Ovary (tissue), 9 donors: ENCODE measurements around the gene BABAM2. TPM values are rescaled to one million over a fixed set of nuclear protein-coding genes. Genes with fewer than 3 reads are reported as not detected.

Experiments
- DNase-seq, 5 donors: peaks; one replicate each; pipeline ENCODE4 v3.0.0-alpha.2; 2019 to 2020
- H3K27ac ChIP-seq, 2 donors: fragments of 200-600 bp; one replicate each; pipeline versions ENCODE4 v1.5.1 to v1.8.0; 2019 to 2022
- H3K27me3 ChIP-seq: fragments of 200-600 bp; one replicate; pipeline ENCODE4 v1.8.0; 2022
- H3K36me3 ChIP-seq: fragments of 200-600 bp; sonication (generic); one replicate; pipeline ENCODE4 v1.5.1; 2019
- H3K4me1 ChIP-seq: one replicate; pipeline ENCODE4 v1.8.1; 2013; ENCODE audit warnings: mild to moderate bottlenecking, moderate library complexity; ENCODE audit not compliant: insufficient read depth
- H3K4me3 ChIP-seq: fragments of 200-600 bp; sonication (generic); one replicate; pipeline ENCODE4 v1.5.1; 2017
- H3K9me3 ChIP-seq, 2 donors: fragments of 200-600 bp in 1 of 2; sonication (generic) in 1 of 2; one replicate each; pipeline versions ENCODE4 v1.5.1 to v1.8.1; 2013 to 2019; ENCODE audit warnings: mild to moderate bottlenecking in 1 of 2, moderate library complexity in 1 of 2
- CTCF ChIP-seq, 3 donors: fragments of 450-650 bp in 2 of 3; fragments of 200-600 bp in 1 of 3; IDR thresholded peaks; one replicate each; pipeline versions ENCODE4 v1.5.1 to v1.8.0; 2016 to 2022; ENCODE audit warnings: antibody characterized with exemption in 3 of 3, mild to moderate bottlenecking in 1 of 3
- EP300 ChIP-seq: sonication (generic); formaldehyde crosslinking; IDR thresholded peaks from one replicate; pipeline ENCODE4 v1.6.1; 2017; ENCODE audit warnings: antibody characterized with exemption
- POLR2A ChIP-seq: fragments of 450-650 bp; IDR thresholded peaks from one replicate; pipeline ENCODE4 v1.6.1; 2017; ENCODE audit warnings: antibody characterized with exemption, mild to moderate bottlenecking, moderate library complexity
- WGBS, 3 donors: extraction: QIAGEN DNeasy Blood & Tissue Kit in 1 of 3; methylation state at CpG; one replicate each; pipeline versions ENCODE4 v1.1.5 to v1.1.7; 2013 to 2017; 5-methylcytosine and 5-hydroxymethylcytosine counted together
- intact Hi-C, 4 donors: fragments of 100-400 bp; cut with DNase I; formaldehyde crosslinking; loops; one replicate each; pipeline versions ENCODE4 v1.11.0 to v1.15.1; 2022 to 2023
- polyA plus RNA-seq, 2 donors: library from polyadenylated mRNA; stranded (reverse); fragments of 200-250 nt in 1 of 2; fragments of 350-450 nt in 1 of 2; fragmentation: Illumina TruSeq in 1 of 2; extraction: RNeasy Lipid Tissue Mini Kit (QIAGEN cat#74804) in 1 of 2; gene quantifications; one replicate each; pipeline ENCODE4 v1.2.3, GENCODE V29; 2013 to 2014
- total RNA-seq, 7 donors: library from RNA; depleted of rRNA in 2 of 7; stranded (reverse); fragments of >200 nt in 2 of 7; fragmentation: NEBNext Ultra II Directional in 3 of 7; extraction: Animal tissue kit (Norgen Biotek cat#: 25700) in 3 of 7; gene quantifications; one replicate each; pipeline versions ENCODE4 v1.1.0 to v1.2.4, GENCODE V29; 2016 to 2023
- donor health status: DM: no; HTN: no; CAD: no; lungs with moderate emphysema.
- donor health status: DM: no; HTN: no; CAD: no.
- donor health status: Bipolar disorder and iron deficiency.
- donor health status: DM: yes; HTN: yes; CAD: no.
- donor health status: DM: no; HTN: no; CAD: no.
- donor health status: DM: yes; HTN: yes; CAD: no.

BABAM2 gene
- total and polyA plus RNA-seq, 9 donors, result 22.0 to 96.7 (median 46.8) TPM

DNA sequence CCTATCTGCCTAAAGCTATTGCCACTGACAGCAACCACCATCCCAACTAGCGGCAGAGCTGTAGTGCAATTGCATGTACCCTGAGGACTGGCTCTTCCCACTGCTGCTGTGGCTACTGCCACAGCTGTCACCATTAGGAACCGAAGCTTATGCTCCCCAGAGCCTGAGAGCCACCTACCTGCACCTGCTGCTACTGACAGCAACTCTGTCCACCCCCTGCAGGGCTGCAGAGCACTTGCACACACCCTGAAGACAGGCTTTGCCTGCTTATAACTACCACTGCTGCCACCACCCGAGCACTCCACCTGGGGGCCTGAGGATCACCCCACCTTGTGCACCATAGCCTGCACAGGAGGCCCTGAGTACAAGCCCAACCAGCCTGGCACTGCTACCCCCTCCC lies 284.5 kb downstream of the BABAM2 start:
- Histone ChIP-seq H3K4me1 (no peaks in the 10 kb centered on the region), H3K27ac (no peak overlapping the region), H3K27me3 (no peaks in the 10 kb centered on the region), H3K4me3 (no peak overlapping the region), H3K36me3 (no peaks in the 10 kb centered on the region), H3K9me3 (no peaks in the 10 kb centered on the region)
- TF ChIP-seq CTCF (IDR thresholded peaks at IDR 0.05) (no peak), EP300 (no peak), POLR2A (no peak)
- DNase-seq, result no peak
- intact Hi-C loops, result no loop called here
- 98 to 100% (median 100%) methylated on average over 3 of the region's 3 CpGs for WGBS, 3 donors

DNA sequence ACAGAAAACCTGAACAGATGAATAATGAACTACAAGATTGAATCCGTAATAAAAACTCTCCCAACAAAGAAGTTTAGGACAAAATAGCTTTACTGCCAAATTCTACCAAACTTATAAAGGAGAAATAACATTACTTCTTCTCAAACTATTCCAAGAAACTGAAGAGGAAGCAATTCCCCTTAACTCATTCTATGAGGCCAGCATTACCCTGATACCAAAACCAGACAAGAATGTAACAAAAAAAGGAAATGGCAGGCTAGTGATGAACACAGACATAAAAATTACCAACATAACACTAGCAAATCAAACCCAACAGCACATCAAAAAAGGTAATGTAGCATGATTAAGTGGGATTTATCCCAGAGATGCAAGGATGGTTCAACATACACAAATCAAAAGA lies 288.4 kb downstream of the BABAM2 start:
- no peaks in the 10 kb centered on the region for H3K9me3 ChIP-seq
- 94 to 100% (median 98%) methylated on average over 1 of the region's 1 CpG for WGBS, 3 donors
- no peak for DNase-seq
- H3K4me3 ChIP-seq, result no peak overlapping the region
- H3K27me3 ChIP-seq, result no peaks in the 10 kb centered on the region
- H3K36me3 ChIP-seq, result no peaks in the 10 kb centered on the region
- no peaks in the 10 kb centered on the region for H3K4me1 ChIP-seq
- no peak overlapping the region for H3K27ac ChIP-seq
- intact Hi-C loops, result no loop called here
- no peak for TF ChIP-seq CTCF (IDR thresholded peaks at IDR 0.05)
- no peak for TF ChIP-seq POLR2A
- no peak for TF ChIP-seq EP300

- intact Hi-C loops, result no loop called here
- no peaks in the 10 kb centered on the region for H3K27me3 ChIP-seq
- TF ChIP-seq EP300 (no peak), CTCF (IDR thresholded peaks at IDR 0.05) (no peak), POLR2A (no peak)
- H3K27ac ChIP-seq, result no peak overlapping the region
- H3K4me3 ChIP-seq, result no peak overlapping the region
- no peaks in the 10 kb centered on the region for H3K4me1 ChIP-seq
- H3K36me3 ChIP-seq, result no peaks in the 10 kb centered on the region
- DNase-seq, result no peak
- WGBS, 3 donors, result 96 to 99% (median 97%) methylated on average over 3 of the region's 3 CpGs
- no peaks in the 10 kb centered on the region for H3K9me3 ChIP-seq
Observed at GRCh38 chr2:28181801-28182200, 291.3 kb downstream of the BABAM2 start.

DNA sequence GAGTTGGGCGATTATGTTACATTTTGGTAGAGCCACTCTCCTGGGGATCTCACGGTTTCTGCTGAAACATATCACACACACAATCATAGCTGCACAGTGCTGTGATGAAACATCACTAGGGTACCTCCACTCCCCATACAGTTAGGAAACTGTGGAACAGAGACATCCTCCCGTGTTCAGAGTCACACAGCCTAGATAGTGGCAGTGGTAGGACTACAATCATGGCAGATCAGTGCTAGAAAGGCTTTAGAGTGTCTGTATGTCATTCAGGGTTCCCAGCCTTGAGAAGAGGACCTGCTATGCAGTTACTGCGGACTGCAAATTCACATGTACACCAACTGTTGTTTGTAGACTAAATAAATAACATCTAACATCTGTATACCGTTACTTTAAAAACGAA lies 291.8 kb downstream of the BABAM2 start:
- H3K36me3 ChIP-seq, result no peaks in the 10 kb centered on the region
- no peak for DNase-seq
- no peaks in the 10 kb centered on the region for H3K4me1 ChIP-seq
- TF ChIP-seq EP300 (no peak), POLR2A (no peak), CTCF (IDR thresholded peaks at IDR 0.05) (no peak)
- intact Hi-C loops, result no loop called here
- H3K27ac ChIP-seq, result no peak overlapping the region
- H3K27me3 ChIP-seq, result no peaks in the 10 kb centered on the region
- no peaks in the 10 kb centered on the region for H3K9me3 ChIP-seq
- 71 to 81% (median 81%) methylated on average over 6 of the region's 6 CpGs for WGBS, 3 donors
- H3K4me3 ChIP-seq, result no peak overlapping the region

DNA sequence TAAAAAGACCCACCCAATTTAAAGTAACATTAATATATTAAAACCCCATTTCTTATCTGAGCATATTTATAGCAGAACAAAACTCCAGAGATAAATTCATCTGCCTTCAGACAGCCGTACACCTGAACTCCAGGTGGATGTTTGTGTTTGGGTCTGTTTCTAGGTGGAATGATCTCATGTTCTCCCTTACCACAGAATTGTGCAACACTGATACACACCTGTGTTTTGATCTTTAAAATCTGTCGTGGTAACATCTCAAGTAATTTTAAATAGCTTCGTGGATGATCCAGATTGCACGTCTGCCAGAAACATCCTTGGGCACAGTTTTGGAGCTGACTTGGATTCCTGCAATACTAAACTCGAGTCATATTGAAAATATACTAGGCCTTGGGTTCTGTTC lies 294.6 kb downstream of the BABAM2 start:
- Histone ChIP-seq H3K27me3 (no peaks in the 10 kb centered on the region), H3K36me3 (no peaks in the 10 kb centered on the region), H3K27ac (no peak overlapping the region), H3K4me3 (no peak overlapping the region), H3K4me1 (no peaks in the 10 kb centered on the region), H3K9me3 (no peaks in the 10 kb centered on the region)
- intact Hi-C loops, result no loop called here
- TF ChIP-seq CTCF (IDR thresholded peaks at IDR 0.05) (no peak), POLR2A (no peak), EP300 (no peak)
- WGBS, 3 donors, result 77 to 86% (median 86%) methylated on average over 5 of the region's 5 CpGs
- no peak for DNase-seq
